Activated T-helper 17 cell treated with anti-CD3 and anti-CD28 coated beads, Interleukin-2, amount 50 U/mL, for 72 hours (primary cell): ENCODE measurements around the gene GPR39. TPM values are rescaled to one million over a fixed set of nuclear protein-coding genes. Genes with fewer than 3 reads are reported as not detected.

Source experiments
- ATAC-seq: fragments of 150-1000 bp; cut with Tn5 transposase; replicated peaks from 2 replicates; pipeline ENCODE4 v1.10.0; 2021; ENCODE audit warnings: mild to moderate bottlenecking, moderate library complexity
- H3K27ac Mint-ChIP-seq: one replicate; pipeline ENCODE4 v1.8.0; 2022; ENCODE audit warnings: mixed read lengths
- H3K27me3 Mint-ChIP-seq: one replicate; pipeline ENCODE4 v1.8.0; 2022; ENCODE audit warnings: mixed read lengths
- H3K36me3 Mint-ChIP-seq: one replicate; pipeline ENCODE4 v1.8.0; 2022; ENCODE audit warnings: low read depth, mild to moderate bottlenecking, mixed read lengths
- H3K4me1 Mint-ChIP-seq: one replicate; pipeline ENCODE4 v1.8.0; 2022; ENCODE audit warnings: mixed read lengths
- H3K4me3 Mint-ChIP-seq: one replicate; pipeline ENCODE4 v1.8.0; 2022; ENCODE audit warnings: mild to moderate bottlenecking, mixed read lengths
- H3K9me3 Mint-ChIP-seq: one replicate; pipeline ENCODE4 v1.8.0; 2022; ENCODE audit warnings: mixed read lengths
- total RNA-seq, 2 donors: library from RNA; stranded (reverse); gene quantifications; one replicate each; pipeline ENCODE4 v1.2.3, GENCODE V29; 2022

Gene GPR39
- total RNA-seq, 2 donors from 2014 or later = not detected

- no peak for ATAC-seq
- H3K4me3 Mint-ChIP-seq = no peak overlapping the region
- peaks cover 10% of the 10 kb centered on the region for H3K27me3 Mint-ChIP-seq
- H3K4me1 Mint-ChIP-seq = no peaks in the 10 kb centered on the region
- no peaks in the 10 kb centered on the region for H3K36me3 Mint-ChIP-seq
- no peaks in the 10 kb centered on the region for H3K9me3 Mint-ChIP-seq
- no peak overlapping the region for H3K27ac Mint-ChIP-seq
Observed at GRCh38 chr2:132645176-132645575, 228.6 kb downstream of the GPR39 start.

GRCh38 chr2:132645722-132646539 lies 229.3 kb downstream of the GPR39 start:
- Mint-ChIP-seq H3K9me3 (no peaks in the 10 kb centered on the region), H3K36me3 (no peaks in the 10 kb centered on the region), H3K4me1 (no peaks in the 10 kb centered on the region), H3K27ac (no peak overlapping the region), H3K4me3 (no peak overlapping the region), H3K27me3 (peaks cover 10% of the 10 kb centered on the region)
- ATAC-seq = no peak

- no peak overlapping the region for H3K27ac Mint-ChIP-seq
Observed at GRCh38 chr2:132646540-132647108, 230.0 kb downstream of the GPR39 start.

GRCh38 chr2:132651115-132652045 lies 234.8 kb downstream of the GPR39 start:
- ATAC-seq = no peak
- no peaks in the 10 kb centered on the region for H3K4me1 Mint-ChIP-seq

More at GRCh38 chr2:132646540-132647108, 230.0 kb downstream of the GPR39 start:
- H3K4me3 Mint-ChIP-seq = no peak overlapping the region
- peaks cover 10% of the 10 kb centered on the region for H3K27me3 Mint-ChIP-seq
- ATAC-seq = no peak
- H3K4me1 Mint-ChIP-seq = no peaks in the 10 kb centered on the region
- H3K36me3 Mint-ChIP-seq = no peaks in the 10 kb centered on the region
- no peaks in the 10 kb centered on the region for H3K9me3 Mint-ChIP-seq

GRCh38 chr2:132652474-132652873 lies 235.9 kb downstream of the GPR39 start:
- no peak overlapping the region for H3K27ac Mint-ChIP-seq
- ATAC-seq = no peak
- peaks cover 10% of the 10 kb centered on the region for H3K27me3 Mint-ChIP-seq
- no peaks in the 10 kb centered on the region for H3K36me3 Mint-ChIP-seq
- no peaks in the 10 kb centered on the region for H3K4me1 Mint-ChIP-seq
- H3K9me3 Mint-ChIP-seq = no peaks in the 10 kb centered on the region
- H3K4me3 Mint-ChIP-seq = no peak overlapping the region

More at GRCh38 chr2:132651115-132652045, 234.8 kb downstream of the GPR39 start:
- H3K36me3 Mint-ChIP-seq = no peaks in the 10 kb centered on the region
- no peak overlapping the region for H3K27ac Mint-ChIP-seq
- H3K9me3 Mint-ChIP-seq = no peaks in the 10 kb centered on the region
- H3K4me3 Mint-ChIP-seq = no peak overlapping the region
- peaks cover 10% of the 10 kb centered on the region for H3K27me3 Mint-ChIP-seq

GRCh38 chr2:132654335-132654734 lies 237.7 kb downstream of the GPR39 start:
- no peaks in the 10 kb centered on the region for H3K36me3 Mint-ChIP-seq
- no peak for ATAC-seq
- no peaks in the 10 kb centered on the region for H3K27me3 Mint-ChIP-seq
- H3K4me3 Mint-ChIP-seq = no peak overlapping the region
- no peaks in the 10 kb centered on the region for H3K4me1 Mint-ChIP-seq
- no peak overlapping the region for H3K27ac Mint-ChIP-seq
- no peaks in the 10 kb centered on the region for H3K9me3 Mint-ChIP-seq

- ATAC-seq = no peak
- H3K36me3 Mint-ChIP-seq = no peaks in the 10 kb centered on the region
- no peaks in the 10 kb centered on the region for H3K4me1 Mint-ChIP-seq
- H3K9me3 Mint-ChIP-seq = no peaks in the 10 kb centered on the region
- no peaks in the 10 kb centered on the region for H3K27me3 Mint-ChIP-seq
- no peak overlapping the region for H3K4me3 Mint-ChIP-seq
- H3K27ac Mint-ChIP-seq = no peak overlapping the region
Observed at GRCh38 chr2:132654968-132655367, 238.4 kb downstream of the GPR39 start.

- Mint-ChIP-seq H3K27ac (no peak overlapping the region), H3K36me3 (no peaks in the 10 kb centered on the region), H3K4me1 (no peaks in the 10 kb centered on the region), H3K9me3 (no peaks in the 10 kb centered on the region), H3K4me3 (no peak overlapping the region), H3K27me3 (no peaks in the 10 kb centered on the region)
- no peak for ATAC-seq
Observed at GRCh38 chr2:132656266-132656975, 239.8 kb downstream of the GPR39 start.

GRCh38 chr2:132659331-132659730 lies 242.7 kb downstream of the GPR39 start:
- H3K27me3 Mint-ChIP-seq = peaks cover 4% of the 10 kb centered on the region
- ATAC-seq = no peak
- H3K9me3 Mint-ChIP-seq = no peaks in the 10 kb centered on the region
- H3K4me1 Mint-ChIP-seq = peaks cover 5% of the 10 kb centered on the region
- no peak overlapping the region for H3K27ac Mint-ChIP-seq
- no peak overlapping the region for H3K4me3 Mint-ChIP-seq
- H3K36me3 Mint-ChIP-seq = no peaks in the 10 kb centered on the region

GRCh38 chr2:132662732-132663131 lies 246.1 kb downstream of the GPR39 start:
- Mint-ChIP-seq H3K27me3 (peaks cover 10% of the 10 kb centered on the region), H3K4me1 (peaks cover 5% of the 10 kb centered on the region), H3K9me3 (no peaks in the 10 kb centered on the region), H3K36me3 (no peaks in the 10 kb centered on the region), H3K27ac (no peak overlapping the region), H3K4me3 (no peak overlapping the region)
- ATAC-seq = no peak

- Mint-ChIP-seq H3K27me3 (peaks cover 14% of the 10 kb centered on the region), H3K36me3 (no peaks in the 10 kb centered on the region), H3K4me3 (no peak overlapping the region), H3K4me1 (peaks cover 5% of the 10 kb centered on the region), H3K9me3 (no peaks in the 10 kb centered on the region), H3K27ac (no peak overlapping the region)
- no peak for ATAC-seq
Observed at GRCh38 chr2:132664096-132664495, 247.5 kb downstream of the GPR39 start.

GRCh38 chr2:132665401-132666140 lies 249.0 kb downstream of the GPR39 start:
- peaks cover 14% of the 10 kb centered on the region for H3K27me3 Mint-ChIP-seq
- no peak overlapping the region for H3K4me3 Mint-ChIP-seq
- H3K9me3 Mint-ChIP-seq = no peaks in the 10 kb centered on the region
- H3K36me3 Mint-ChIP-seq = no peaks in the 10 kb centered on the region
- peaks cover 5% of the 10 kb centered on the region for H3K4me1 Mint-ChIP-seq
- ATAC-seq = no peak
- no peak overlapping the region for H3K27ac Mint-ChIP-seq

- ATAC-seq = no peak
- no peak overlapping the region for H3K27ac Mint-ChIP-seq
- H3K27me3 Mint-ChIP-seq = peaks cover 22% of the 10 kb centered on the region
- peaks cover 6% of the 10 kb centered on the region for H3K36me3 Mint-ChIP-seq
- H3K4me3 Mint-ChIP-seq = no peak overlapping the region
- H3K9me3 Mint-ChIP-seq = no peaks in the 10 kb centered on the region
- H3K4me1 Mint-ChIP-seq = peaks cover 7% of the 10 kb centered on the region
Observed at GRCh38 chr2:132667706-132668105, 251.1 kb downstream of the GPR39 start.
